ENCODE measurements around the gene BTG4.

Gene BTG4

GRCh38 chr11:111522426-111522825 is 10.2 kb upstream of the BTG4 start:
- Histone ChIP-seq H2AFZ (ENCODE audit: low read length, unreplicated experiment) (no peak overlapping the region), H3K79me2 (ENCODE audit: control insufficient read depth, insufficient read depth, low read length, unreplicated experiment) (no peaks in the 10 kb centered on the region), H3K4me3 (ENCODE audit: low read depth, low read length) (no peak overlapping the region), H3K36me3 (ENCODE audit: insufficient read depth, low read length) (no peaks in the 10 kb centered on the region), H3K27ac (ENCODE audit: low read depth, low read length) (no peak overlapping the region), H3K4me1 (ENCODE audit: control insufficient read depth, insufficient read depth, low read length, unreplicated experiment) (peaks cover 42% of the 10 kb centered on the region), H3K27me3 (ENCODE audit: insufficient read depth, low read length) (no peaks in the 10 kb centered on the region)

GRCh38 chr11:111521135-111521534 is 8.9 kb upstream of the BTG4 start:
- peak overlapping the region; percentile 48; the same call in 1 of the 2 replicates for H3K4me3 ChIP-seq (ENCODE audit: low read depth, low read length)

GRCh38 chr11:111520560-111520959 is 8.4 kb upstream of the BTG4 start:
- no peaks in the 10 kb centered on the region for H3K27me3 ChIP-seq (ENCODE audit: insufficient read depth, low read length)
- H3K4me3 ChIP-seq (ENCODE audit: low read depth, low read length) = peak overlapping the region; percentile 48; the same call in 1 of the 2 replicates
- H2AFZ ChIP-seq (ENCODE audit: low read length, unreplicated experiment) = no peak overlapping the region
- H3K27ac ChIP-seq (ENCODE audit: low read depth, low read length) = peak overlapping the region; percentile 74
- H3K79me2 ChIP-seq (ENCODE audit: control insufficient read depth, insufficient read depth, low read length, unreplicated experiment) = no peaks in the 10 kb centered on the region
- H3K36me3 ChIP-seq (ENCODE audit: insufficient read depth, low read length) = no peaks in the 10 kb centered on the region
- H3K4me1 ChIP-seq (ENCODE audit: control insufficient read depth, insufficient read depth, low read length, unreplicated experiment) = peaks cover 24% of the 10 kb centered on the region

More at GRCh38 chr11:111521135-111521534, 8.9 kb upstream of the BTG4 start:
- no peaks in the 10 kb centered on the region for H3K36me3 ChIP-seq (ENCODE audit: insufficient read depth, low read length)
- H2AFZ ChIP-seq (ENCODE audit: low read length, unreplicated experiment) = peak overlapping the region; percentile 64
- H3K27me3 ChIP-seq (ENCODE audit: insufficient read depth, low read length) = no peaks in the 10 kb centered on the region
- peaks cover 29% of the 10 kb centered on the region for H3K4me1 ChIP-seq (ENCODE audit: control insufficient read depth, insufficient read depth, low read length, unreplicated experiment)
- peak overlapping the region; percentile 74 for H3K27ac ChIP-seq (ENCODE audit: low read depth, low read length)
- H3K79me2 ChIP-seq (ENCODE audit: control insufficient read depth, insufficient read depth, low read length, unreplicated experiment) = no peaks in the 10 kb centered on the region

- Histone ChIP-seq H3K79me2 (ENCODE audit: control insufficient read depth, insufficient read depth, low read length, unreplicated experiment) (no peaks in the 10 kb centered on the region), H3K27me3 (ENCODE audit: insufficient read depth, low read length) (no peaks in the 10 kb centered on the region), H3K27ac (ENCODE audit: low read depth, low read length) (no peak overlapping the region), H3K4me3 (ENCODE audit: low read depth, low read length) (no peak overlapping the region), H3K36me3 (ENCODE audit: insufficient read depth, low read length) (no peaks in the 10 kb centered on the region), H3K4me1 (ENCODE audit: control insufficient read depth, insufficient read depth, low read length, unreplicated experiment) (peaks cover 19% of the 10 kb centered on the region), H2AFZ (ENCODE audit: low read length, unreplicated experiment) (no peak overlapping the region)
Measured at GRCh38 chr11:111518668-111519067, 6.5 kb upstream of the BTG4 start.

GRCh38 chr11:111515591-111515990 is 3.4 kb upstream of the BTG4 start:
- no peak overlapping the region for H3K4me3 ChIP-seq (ENCODE audit: low read depth, low read length)
- H3K4me1 ChIP-seq (ENCODE audit: control insufficient read depth, insufficient read depth, low read length, unreplicated experiment) = peaks cover 10% of the 10 kb centered on the region
- peak overlapping the region; percentile 68 for H2AFZ ChIP-seq (ENCODE audit: low read length, unreplicated experiment)
- no peaks in the 10 kb centered on the region for H3K36me3 ChIP-seq (ENCODE audit: insufficient read depth, low read length)
- no peak overlapping the region for H3K27ac ChIP-seq (ENCODE audit: low read depth, low read length)
- H3K79me2 ChIP-seq (ENCODE audit: control insufficient read depth, insufficient read depth, low read length, unreplicated experiment) = no peaks in the 10 kb centered on the region
- no peaks in the 10 kb centered on the region for H3K27me3 ChIP-seq (ENCODE audit: insufficient read depth, low read length)

GRCh38 chr11:111514216-111515031 is 2.2 kb upstream of the BTG4 start, which contains the start of gene HOATZ:
Gene HOATZ, plus strand, starts transcription at chr11:111514778. Its CDS starts 7 bp downstream, at chr11:111514785.
- no peak within 1 kb of the TSS for H3K27ac ChIP-seq (ENCODE audit: low read depth, low read length)
- peak within 1 kb of the TSS; percentile 68 for H2AFZ ChIP-seq (ENCODE audit: low read length, unreplicated experiment)
- no peak within 1 kb of the TSS for H3K4me3 ChIP-seq (ENCODE audit: low read depth, low read length)
- H3K4me1 ChIP-seq (ENCODE audit: control insufficient read depth, insufficient read depth, low read length, unreplicated experiment) = peaks cover 5% of the 10 kb centered on the region
- H3K27me3 ChIP-seq (ENCODE audit: insufficient read depth, low read length) = no peaks in the 10 kb centered on the region
- no peaks in the 10 kb centered on the region for H3K36me3 ChIP-seq (ENCODE audit: insufficient read depth, low read length)
- no peaks in the 10 kb centered on the region for H3K79me2 ChIP-seq (ENCODE audit: control insufficient read depth, insufficient read depth, low read length, unreplicated experiment)

GRCh38 chr11:111513240-111513605 is 1.0 kb upstream of the BTG4 start:
- Histone ChIP-seq H3K4me1 (ENCODE audit: control insufficient read depth, insufficient read depth, low read length, unreplicated experiment) (peaks cover 5% of the 10 kb centered on the region), H3K4me3 (ENCODE audit: low read depth, low read length) (peak overlapping the region; percentile 86), H3K79me2 (ENCODE audit: control insufficient read depth, insufficient read depth, low read length, unreplicated experiment) (no peaks in the 10 kb centered on the region), H3K27me3 (ENCODE audit: insufficient read depth, low read length) (no peaks in the 10 kb centered on the region), H2AFZ (ENCODE audit: low read length, unreplicated experiment) (peak overlapping the region; percentile 64), H3K27ac (ENCODE audit: low read depth, low read length) (no peak overlapping the region), H3K36me3 (ENCODE audit: insufficient read depth, low read length) (no peaks in the 10 kb centered on the region)

GRCh38 chr11:111510311-111510710 is 1.9 kb downstream of the BTG4 start:
- H3K79me2 ChIP-seq (ENCODE audit: control insufficient read depth, insufficient read depth, low read length, unreplicated experiment) = no peaks in the 10 kb centered on the region
- H3K36me3 ChIP-seq (ENCODE audit: insufficient read depth, low read length) = no peaks in the 10 kb centered on the region
- H3K4me1 ChIP-seq (ENCODE audit: control insufficient read depth, insufficient read depth, low read length, unreplicated experiment) = peaks cover 5% of the 10 kb centered on the region
- no peak overlapping the region for H2AFZ ChIP-seq (ENCODE audit: low read length, unreplicated experiment)
- no peak overlapping the region for H3K27ac ChIP-seq (ENCODE audit: low read depth, low read length)
- no peak overlapping the region for H3K4me3 ChIP-seq (ENCODE audit: low read depth, low read length)
- no peaks in the 10 kb centered on the region for H3K27me3 ChIP-seq (ENCODE audit: insufficient read depth, low read length)

- H2AFZ ChIP-seq (ENCODE audit: low read length, unreplicated experiment) = no peak overlapping the region
- no peaks in the 10 kb centered on the region for H3K27me3 ChIP-seq (ENCODE audit: insufficient read depth, low read length)
- H3K4me1 ChIP-seq (ENCODE audit: control insufficient read depth, insufficient read depth, low read length, unreplicated experiment) = no peaks in the 10 kb centered on the region
- H3K4me3 ChIP-seq (ENCODE audit: low read depth, low read length) = no peak overlapping the region
- no peaks in the 10 kb centered on the region for H3K79me2 ChIP-seq (ENCODE audit: control insufficient read depth, insufficient read depth, low read length, unreplicated experiment)
- H3K36me3 ChIP-seq (ENCODE audit: insufficient read depth, low read length) = no peaks in the 10 kb centered on the region
- no peak overlapping the region for H3K27ac ChIP-seq (ENCODE audit: low read depth, low read length)
Measured at GRCh38 chr11:111502611-111503010, 9.6 kb downstream of the BTG4 start.

GRCh38 chr11:111500481-111500880 is 11.7 kb downstream of the BTG4 start:
- Histone ChIP-seq H3K36me3 (ENCODE audit: insufficient read depth, low read length) (no peaks in the 10 kb centered on the region), H3K4me1 (ENCODE audit: control insufficient read depth, insufficient read depth, low read length, unreplicated experiment) (no peaks in the 10 kb centered on the region), H3K79me2 (ENCODE audit: control insufficient read depth, insufficient read depth, low read length, unreplicated experiment) (no peaks in the 10 kb centered on the region), H3K27me3 (ENCODE audit: insufficient read depth, low read length) (no peaks in the 10 kb centered on the region), H3K27ac (ENCODE audit: low read depth, low read length) (no peak overlapping the region), H2AFZ (ENCODE audit: low read length, unreplicated experiment) (no peak overlapping the region), H3K4me3 (ENCODE audit: low read depth, low read length) (no peak overlapping the region)

GRCh38 chr11:111499483-111499882 is 12.7 kb downstream of the BTG4 start:
- Histone ChIP-seq H3K36me3 (ENCODE audit: insufficient read depth, low read length) (no peaks in the 10 kb centered on the region), H3K79me2 (ENCODE audit: control insufficient read depth, insufficient read depth, low read length, unreplicated experiment) (no peaks in the 10 kb centered on the region), H3K27me3 (ENCODE audit: insufficient read depth, low read length) (no peaks in the 10 kb centered on the region), H3K27ac (ENCODE audit: low read depth, low read length) (no peak overlapping the region), H2AFZ (ENCODE audit: low read length, unreplicated experiment) (no peak overlapping the region), H3K4me1 (ENCODE audit: control insufficient read depth, insufficient read depth, low read length, unreplicated experiment) (no peaks in the 10 kb centered on the region), H3K4me3 (ENCODE audit: low read depth, low read length) (no peak overlapping the region)
